H1 (cell line): ENCODE measurements around the gene CNST. TPM values are rescaled to one million over a fixed set of nuclear protein-coding genes. Genes with fewer than 3 reads are reported as not detected.

ENCODE experiments used
- CTCF ChIA-PET: fragments of 300-600 bp; sonication (Branson Sonifier 250); formaldehyde crosslinking; loops from one replicate; lab custom pipeline; 2021; ENCODE audit not compliant: partially characterized antibody; lab: Charles Lee
- POLR2A ChIA-PET: fragments of 300-600 bp; sonication (Branson Sonifier 250); formaldehyde crosslinking; loops from one replicate; lab custom pipeline; 2021; ENCODE audit warnings: inconsistent platforms; ENCODE audit not compliant: partially characterized antibody; lab: Charles Lee
- DNase-seq, 2 experiments: peaks; one replicate each; pipeline versions ENCODE4 v3.0.0 to v3.0.0-alpha.2; 2010 to 2022; ENCODE audit warnings: low spot score in 2 of 2, low read depth in 1 of 2, mixed read lengths in 1 of 2
- FAIRE-seq: peaks from 2 replicates; lab custom pipeline; 2011; peaks lifted over from hg19 to GRCh38; lab: Jason Lieb, UNC
- H2AFZ ChIP-seq: 2 replicates; pipeline ENCODE4 v1.8.1; 2012; ENCODE audit warnings: low read length, inconsistent platforms
- H2AK5ac ChIP-seq: 2 replicates; pipeline ENCODE4 v1.6.1; 2013; ENCODE audit warnings: low read depth, low read length
- H2BK120ac ChIP-seq: replicated peaks from 2 replicates; pipeline ENCODE3; 2013; ENCODE audit warnings: low read depth, low read length, inconsistent platforms
- H2BK12ac ChIP-seq: 2 replicates; pipeline ENCODE4 v1.6.1; 2013; ENCODE audit warnings: low read depth, low read length
- H2BK15ac ChIP-seq: 2 replicates; pipeline ENCODE4 v1.6.1; 2013; ENCODE audit warnings: low read length
- H2BK20ac ChIP-seq: 2 replicates; pipeline ENCODE4 v1.6.1; 2013; ENCODE audit warnings: low read length
- H2BK5ac ChIP-seq: 2 replicates; pipeline ENCODE4 v1.6.1; 2013; ENCODE audit warnings: low read depth, low read length
- H3K14ac ChIP-seq: 2 replicates; pipeline ENCODE4 v1.6.1; 2013; ENCODE audit warnings: inconsistent platforms; ENCODE audit not compliant: insufficient read length
- H3K18ac ChIP-seq: 2 replicates; pipeline ENCODE4 v1.6.1; 2013; ENCODE audit warnings: low read length; ENCODE audit errors: extremely low read depth
- H3K23ac ChIP-seq: 2 replicates; pipeline ENCODE4 v1.6.1; 2013; ENCODE audit warnings: inconsistent platforms; ENCODE audit not compliant: insufficient read length
- H3K23me2 ChIP-seq: 2 replicates; pipeline ENCODE4 v1.6.1; 2013; ENCODE audit warnings: low read depth, low read length
- H3K27ac ChIP-seq: 2 replicates; pipeline ENCODE4 v1.6.1; 2011; ENCODE audit warnings: low read depth, low read length, inconsistent platforms
- H3K27me3 ChIP-seq, 4 experiments: replicated peaks in 1 of 4; 1 replicate in 1 of 4; 2 replicates in 3 of 4; pipeline versions ENCODE4 v1.6.1 to v1.8.1; 2011 to 2013; ENCODE audit warnings: low read length in 3 of 4, mild to moderate bottlenecking in 3 of 4, inconsistent platforms in 2 of 4, mixed read lengths in 2 of 4, moderate library complexity in 1 of 4; ENCODE audit not compliant: control insufficient read depth in 3 of 4, insufficient read depth in 3 of 4; ENCODE audit errors: extremely low read depth in 1 of 4
- H3K36me3 ChIP-seq, 4 experiments: 2 replicates each; pipeline versions ENCODE4 v1.6.1 to v1.8.1; 2011 to 2013; ENCODE audit warnings: mild to moderate bottlenecking in 4 of 4, low read length in 3 of 4, moderate library complexity in 2 of 4, control low read depth in 1 of 4, inconsistent platforms in 1 of 4; ENCODE audit not compliant: insufficient read depth in 4 of 4, control insufficient read depth in 2 of 4
- H3K4ac ChIP-seq: replicated peaks from 2 replicates; pipeline ENCODE3; 2013; ENCODE audit warnings: low read length, low read depth, mixed read lengths, inconsistent platforms; ENCODE audit not compliant: insufficient read length
- H3K4me1 ChIP-seq, 4 experiments: replicated peaks in 1 of 4; 1 replicate in 1 of 4; 2 replicates in 3 of 4; pipeline versions ENCODE4 v1.6.1 to v1.8.1; 2011 to 2013; ENCODE audit warnings: low read length in 3 of 4, inconsistent platforms in 2 of 4, mixed read lengths in 1 of 4; ENCODE audit not compliant: insufficient read depth in 4 of 4, control insufficient read depth in 3 of 4
- H3K4me2 ChIP-seq, 2 experiments: 2 replicates each; pipeline versions ENCODE4 v1.6.1 to v1.8.1; 2011 to 2013; ENCODE audit warnings: low read depth in 2 of 2, low read length in 2 of 2, control low read depth in 1 of 2, inconsistent platforms in 1 of 2, mild to moderate bottlenecking in 1 of 2; ENCODE audit not compliant: insufficient read depth in 1 of 2
- H3K4me3 ChIP-seq, 4 experiments: fragments of 200-600, 300-600 bp in 1 of 4; sonication (generic), shearing (Covaris generic), sonication (Bioruptor Twin) in 1 of 4; 2 replicates each; pipeline versions ENCODE4 v1.5.1 to v1.8.1; 2011 to 2016; ENCODE audit warnings: low read length in 4 of 4, low read depth in 3 of 4, control low read depth in 2 of 4, inconsistent platforms in 2 of 4, mild to moderate bottlenecking in 2 of 4, mixed read lengths in 1 of 4, moderate library complexity in 1 of 4; ENCODE audit not compliant: insufficient read depth in 2 of 4; ENCODE audit errors: extremely low read depth in 1 of 4
- H3K56ac ChIP-seq: replicated peaks from 2 replicates; pipeline ENCODE3; 2013; ENCODE audit warnings: low read depth, mild to moderate bottlenecking, mixed read lengths, low read length, inconsistent platforms; ENCODE audit not compliant: insufficient read length
- H3K79me1 ChIP-seq: 2 replicates; pipeline ENCODE4 v1.6.1; 2013; ENCODE audit warnings: low read depth, low read length, control low read depth
- H3K79me2 ChIP-seq, 2 experiments: 2 replicates each; pipeline versions ENCODE4 v1.6.1 to v1.8.1; 2012 to 2013; ENCODE audit warnings: low read length in 2 of 2, mild to moderate bottlenecking in 2 of 2, inconsistent platforms in 1 of 2; ENCODE audit not compliant: insufficient read depth in 2 of 2, control insufficient read depth in 1 of 2
- H3K9ac ChIP-seq, 4 experiments: replicated peaks in 1 of 4; 1 replicate in 1 of 4; 2 replicates in 3 of 4; pipeline versions ENCODE4 v1.6.1 to v1.8.1; 2011 to 2013; ENCODE audit warnings: low read depth in 3 of 4, low read length in 3 of 4, control low read depth in 2 of 4, mild to moderate bottlenecking in 2 of 4, moderate library complexity in 2 of 4, inconsistent platforms in 1 of 4; ENCODE audit errors: extremely low read depth in 1 of 4
- H3K9me3 ChIP-seq, 2 experiments: 2 replicates each; pipeline versions ENCODE4 v1.6.1 to v1.8.1; 2012 to 2013; ENCODE audit warnings: mild to moderate bottlenecking in 2 of 2, moderate library complexity in 2 of 2, control low read depth in 1 of 2, inconsistent platforms in 1 of 2, low read depth in 1 of 2, low read length in 1 of 2, mixed read lengths in 1 of 2; ENCODE audit not compliant: insufficient read depth in 2 of 2
- H4K20me1 ChIP-seq, 2 experiments: replicated peaks in 1 of 2; 2 replicates each; pipeline versions ENCODE3 to v1.8.1; 2011 to 2013; ENCODE audit warnings: inconsistent platforms in 2 of 2, low read length in 2 of 2, mild to moderate bottlenecking in 1 of 2; ENCODE audit not compliant: insufficient read depth in 2 of 2, control insufficient read depth in 1 of 2
- H4K5ac ChIP-seq: 2 replicates; pipeline ENCODE4 v1.6.1; 2013; ENCODE audit warnings: low read length, low read depth, mixed read lengths, inconsistent platforms; ENCODE audit not compliant: insufficient read length
- H4K8ac ChIP-seq: 2 replicates; pipeline ENCODE4 v1.8.0; 2013; ENCODE audit warnings: mild to moderate bottlenecking, moderate library complexity, low read length, inconsistent platforms; ENCODE audit not compliant: insufficient read depth; ENCODE audit errors: extremely low read depth
- H4K91ac ChIP-seq: replicated peaks from 2 replicates; pipeline ENCODE3; 2013; ENCODE audit warnings: low read length, mixed read lengths, inconsistent platforms; ENCODE audit not compliant: insufficient read length
- FOSL1 ChIP-seq: IDR thresholded peaks from 2 replicates; pipeline ENCODE4 v1.6.1; 2011; ENCODE audit warnings: mild to moderate bottlenecking, low read depth, low read length, moderate library complexity; ENCODE audit not compliant: insufficient read depth
- KDM1A ChIP-seq: fragments of 200-600, 300-600 bp; sonication (generic); IDR thresholded peaks from 2 replicates; pipeline ENCODE4 v1.7.1; 2016; ENCODE audit warnings: mild to moderate bottlenecking, low read length, borderline replicate concordance
- POLR2AphosphoS5 ChIP-seq: IDR thresholded peaks from 2 replicates; pipeline ENCODE4 v1.6.1; 2011; ENCODE audit warnings: low read depth, low read length
- POU5F1 ChIP-seq: IDR thresholded peaks from 2 replicates; pipeline ENCODE4 v1.6.1; 2011; ENCODE audit warnings: low read depth, mild to moderate bottlenecking, low read length, moderate library complexity
- RBBP5 ChIP-seq: IDR thresholded peaks from 2 replicates; pipeline ENCODE4 v1.7.1; 2012; ENCODE audit warnings: low read depth, mild to moderate bottlenecking, inconsistent platforms, low read length, moderate library complexity, borderline replicate concordance
- SP1 ChIP-seq: IDR thresholded peaks from 2 replicates; pipeline ENCODE4 v1.6.1; 2011; ENCODE audit warnings: low read depth, low read length
- SRF ChIP-seq: IDR thresholded peaks from 2 replicates; pipeline ENCODE4 v1.6.1; 2011; ENCODE audit warnings: mild to moderate bottlenecking, low read depth, low read length, moderate library complexity
- TAF7 ChIP-seq: optimal IDR thresholded peaks from 2 replicates; pipeline ENCODE3; 2011; ENCODE audit warnings: low read depth, mild to moderate bottlenecking, inconsistent platforms, low read length, moderate library complexity, borderline replicate concordance
- WGBS, 2 experiments: shearing (Covaris generic) in 1 of 2; methylation state at CpG; one replicate each; pipeline versions ENCODE4 v1.1.6 to v1.1.7; 2013 to 2015; ENCODE audit warnings: low lambda C conversion rate in 2 of 2, mixed read lengths in 2 of 2, inconsistent platforms in 1 of 2, low coverage in 1 of 2, missing lambda C conversion rate in 1 of 2; ENCODE audit not compliant: insufficient replicate concordance in 2 of 2, insufficient coverage in 1 of 2, insufficient read length in 1 of 2; ENCODE audit errors: extremely low coverage in 1 of 2, missing lambda C conversion rate in 1 of 2; 5-methylcytosine and 5-hydroxymethylcytosine counted together
- polyA plus RNA-seq, 7 experiments: library from polyadenylated mRNA; depleted of rRNA in 3 of 7; stranded (reverse) in 5 of 7; unstranded in 2 of 7; fragments of >200 nt in 5 of 7; fragments of 200-250 nt in 2 of 7; gene quantifications; 1 replicate in 5 of 7; 2 replicates in 1 of 7; 4 replicates in 1 of 7; pipeline versions ENCODE4 v1.2.1 to v1.2.3, GENCODE V29; 2011 to 2013; ENCODE audit warnings: missing spikeins in 2 of 7, mixed read lengths in 2 of 7
- total RNA-seq: library from RNA; stranded (reverse); fragmentation: NEBNext Ultra II Directional; extraction: Animal tissue kit (Norgen Biotek cat#: 25700); gene quantifications from 2 replicates; pipeline ENCODE4 v1.2.1, GENCODE V29; 2021
- TF ChIP-seq, protein P1 (sequence below): IDR thresholded peaks from 2 replicates; pipeline ENCODE4 v1.6.1; 2012; ENCODE audit warnings: low read length, inconsistent platforms

Gene CNST
- total and polyA plus RNA-seq, 2 of the 8 experiments (the other 6 are each of a cell fraction or from before 2014, with no cell fraction given) = 5.3 to 21.3 TPM

DNA sequence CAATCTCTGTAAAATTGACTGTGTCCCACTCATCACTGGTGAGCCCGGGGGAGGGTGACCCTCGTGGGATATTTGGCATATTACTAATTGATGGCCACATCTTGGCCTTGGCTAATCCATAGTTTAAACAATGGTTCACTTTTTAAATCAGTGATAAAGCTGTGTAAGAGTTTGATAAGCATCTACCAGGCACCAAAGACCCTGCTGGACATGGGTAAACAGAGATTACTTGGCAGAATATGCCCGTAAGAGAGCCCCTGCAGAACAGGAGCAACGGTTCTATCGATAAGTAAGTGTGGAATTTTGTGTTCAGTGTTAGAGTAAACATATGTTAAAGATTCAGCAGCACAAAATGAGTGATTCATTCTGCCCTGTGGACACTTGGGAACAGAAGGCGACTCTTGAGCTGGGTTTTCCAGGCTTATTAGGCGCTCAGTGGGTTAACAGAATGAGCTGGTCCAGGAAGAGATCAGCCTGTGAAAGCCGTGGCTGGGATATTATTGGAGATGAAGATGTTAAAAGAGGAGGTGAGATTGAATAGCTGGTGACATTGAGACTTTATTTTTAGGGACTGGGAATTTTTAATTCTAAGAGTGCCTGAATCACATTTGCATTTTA is 55.9 kb downstream of the CNST start:
- H2BK12ac ChIP-seq = no peak overlapping the region
- ChIA-PET CTCF (no interaction called here), POLR2A (no interaction called here)
- H4K5ac ChIP-seq = no peak overlapping the region
- H3K23ac ChIP-seq = no peak overlapping the region
- H3K27me3 ChIP-seq = no peaks in the 10 kb centered on the region
- TF ChIP-seq SP1 = no peak
- TF ChIP-seq SRF = no peak
- TF ChIP-seq FOSL1 = no peak
- no peak for TF ChIP-seq POU5F1
- TF ChIP-seq, protein P1, sequence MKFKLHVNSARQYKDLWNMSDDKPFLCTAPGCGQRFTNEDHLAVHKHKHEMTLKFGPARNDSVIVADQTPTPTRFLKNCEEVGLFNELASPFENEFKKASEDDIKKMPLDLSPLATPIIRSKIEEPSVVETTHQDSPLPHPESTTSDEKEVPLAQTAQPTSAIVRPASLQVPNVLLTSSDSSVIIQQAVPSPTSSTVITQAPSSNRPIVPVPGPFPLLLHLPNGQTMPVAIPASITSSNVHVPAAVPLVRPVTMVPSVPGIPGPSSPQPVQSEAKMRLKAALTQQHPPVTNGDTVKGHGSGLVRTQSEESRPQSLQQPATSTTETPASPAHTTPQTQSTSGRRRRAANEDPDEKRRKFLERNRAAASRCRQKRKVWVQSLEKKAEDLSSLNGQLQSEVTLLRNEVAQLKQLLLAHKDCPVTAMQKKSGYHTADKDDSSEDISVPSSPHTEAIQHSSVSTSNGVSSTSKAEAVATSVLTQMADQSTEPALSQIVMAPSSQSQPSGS = no peak
- no peak for TF ChIP-seq RBBP5
- TF ChIP-seq KDM1A = no peak
- no peak for TF ChIP-seq POLR2AphosphoS5
- no peak for TF ChIP-seq TAF7
- H3K4me3 ChIP-seq = no peak overlapping the region
- no peak for FAIRE-seq
- H2BK20ac ChIP-seq = no peak overlapping the region
- no peak overlapping the region for H2BK5ac ChIP-seq
- H2BK120ac ChIP-seq = no peak overlapping the region
- no peak overlapping the region for H2AFZ ChIP-seq
- no peak overlapping the region for H3K9ac ChIP-seq
- no peak for DNase-seq
- H2BK15ac ChIP-seq = no peak overlapping the region
- no peak overlapping the region for H3K4ac ChIP-seq
- 88% methylated on average over 8 of the region's 8 CpGs; no CpG with 5 or more reads in 1 of the 2 experiments for WGBS, 2 experiments
- no peak overlapping the region for H3K14ac ChIP-seq
- H3K4me2 ChIP-seq = no peak overlapping the region
- 0 out of 7 replicates have a peak, but pooled peaks cover 0 to 3% (median 0%) of the 10 kb centered on the region in 4 experiments for H3K4me1 ChIP-seq
- H3K27ac ChIP-seq = no peak overlapping the region
- no peaks in the 10 kb centered on the region for H4K20me1 ChIP-seq
- no peak overlapping the region for H3K18ac ChIP-seq
- no peaks in the 10 kb centered on the region; a peak in 3 of 8 replicates for H3K36me3 ChIP-seq
- H4K8ac ChIP-seq = no peak overlapping the region
- H3K9me3 ChIP-seq = no peaks in the 10 kb centered on the region
- H3K56ac ChIP-seq = no peak overlapping the region
- H3K23me2 ChIP-seq = no peaks in the 10 kb centered on the region
- no peaks in the 10 kb centered on the region for H3K79me1 ChIP-seq
- no peak overlapping the region for H2AK5ac ChIP-seq
- no peak overlapping the region for H4K91ac ChIP-seq
- no peaks in the 10 kb centered on the region for H3K79me2 ChIP-seq
